Fibroblast of villous mesenchyme (primary cell): ENCODE measurements around the gene SPA17. TPM values are rescaled to one million over a fixed set of nuclear protein-coding genes. Genes with fewer than 3 reads are reported as not detected.

Experiments used
- DNase-seq: peaks from one replicate; pipeline ENCODE4 v3.0.0-alpha.2; 2010; ENCODE audit warnings: low read depth
- H3K4me3 ChIP-seq: 2 replicates; pipeline ENCODE4 v1.5.1; 2011; ENCODE audit warnings: low read depth, mild to moderate bottlenecking, low read length
- total RNA-seq: library from RNA; depleted of rRNA; stranded (reverse); fragments of >200 nt; gene quantifications from 2 replicates; pipeline ENCODE4 v1.2.3, GENCODE V29; 2012
- TF ChIP-seq, protein P1 (sequence below): IDR thresholded peaks from 2 replicates; pipeline ENCODE4 v1.5.1; 2012; ENCODE audit warnings: low read depth, mild to moderate bottlenecking, low read length; ENCODE audit not compliant: insufficient read depth

The SPA17 gene
- total RNA-seq, 1 donor: 12.1 TPM

- DNase-seq: no peak
- H3K4me3 ChIP-seq: no peak overlapping the region
- TF ChIP-seq, protein P1, sequence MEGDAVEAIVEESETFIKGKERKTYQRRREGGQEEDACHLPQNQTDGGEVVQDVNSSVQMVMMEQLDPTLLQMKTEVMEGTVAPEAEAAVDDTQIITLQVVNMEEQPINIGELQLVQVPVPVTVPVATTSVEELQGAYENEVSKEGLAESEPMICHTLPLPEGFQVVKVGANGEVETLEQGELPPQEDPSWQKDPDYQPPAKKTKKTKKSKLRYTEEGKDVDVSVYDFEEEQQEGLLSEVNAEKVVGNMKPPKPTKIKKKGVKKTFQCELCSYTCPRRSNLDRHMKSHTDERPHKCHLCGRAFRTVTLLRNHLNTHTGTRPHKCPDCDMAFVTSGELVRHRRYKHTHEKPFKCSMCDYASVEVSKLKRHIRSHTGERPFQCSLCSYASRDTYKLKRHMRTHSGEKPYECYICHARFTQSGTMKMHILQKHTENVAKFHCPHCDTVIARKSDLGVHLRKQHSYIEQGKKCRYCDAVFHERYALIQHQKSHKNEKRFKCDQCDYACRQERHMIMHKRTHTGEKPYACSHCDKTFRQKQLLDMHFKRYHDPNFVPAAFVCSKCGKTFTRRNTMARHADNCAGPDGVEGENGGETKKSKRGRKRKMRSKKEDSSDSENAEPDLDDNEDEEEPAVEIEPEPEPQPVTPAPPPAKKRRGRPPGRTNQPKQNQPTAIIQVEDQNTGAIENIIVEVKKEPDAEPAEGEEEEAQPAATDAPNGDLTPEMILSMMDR: no peak
Observed at GRCh38 chr11:124693142-124693541, 19.4 kb downstream of the SPA17 start.

GRCh38 chr11:124699547-124699946 lies 25.8 kb downstream of the SPA17 start:
- no peak for DNase-seq

DNA sequence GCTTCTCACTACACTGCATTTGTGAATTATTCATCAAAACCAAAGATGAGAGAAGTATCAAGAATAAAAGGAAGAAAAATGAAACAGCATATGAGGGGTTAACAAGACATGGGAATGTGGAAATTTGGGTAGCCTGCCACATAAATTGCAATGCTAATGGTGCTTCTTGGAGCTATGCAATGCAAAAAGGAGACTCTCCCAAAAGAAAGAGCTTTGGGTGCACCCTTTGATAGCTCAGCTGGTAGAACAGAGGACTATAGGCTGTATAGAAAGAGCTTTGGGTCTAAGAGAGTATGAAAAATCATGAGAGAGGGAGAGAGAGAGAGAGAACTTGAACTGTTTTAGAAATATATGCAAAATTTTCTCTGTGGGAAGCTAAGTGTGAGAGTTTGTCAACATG lies 26.3 kb downstream of the SPA17 start:
- H3K4me3 ChIP-seq: no peak overlapping the region
- TF ChIP-seq, protein P1: no peak
- DNase-seq: no peak

More at GRCh38 chr11:124699547-124699946, 25.8 kb downstream of the SPA17 start:
- H3K4me3 ChIP-seq: no peak overlapping the region
- TF ChIP-seq, protein P1: no peak

DNA sequence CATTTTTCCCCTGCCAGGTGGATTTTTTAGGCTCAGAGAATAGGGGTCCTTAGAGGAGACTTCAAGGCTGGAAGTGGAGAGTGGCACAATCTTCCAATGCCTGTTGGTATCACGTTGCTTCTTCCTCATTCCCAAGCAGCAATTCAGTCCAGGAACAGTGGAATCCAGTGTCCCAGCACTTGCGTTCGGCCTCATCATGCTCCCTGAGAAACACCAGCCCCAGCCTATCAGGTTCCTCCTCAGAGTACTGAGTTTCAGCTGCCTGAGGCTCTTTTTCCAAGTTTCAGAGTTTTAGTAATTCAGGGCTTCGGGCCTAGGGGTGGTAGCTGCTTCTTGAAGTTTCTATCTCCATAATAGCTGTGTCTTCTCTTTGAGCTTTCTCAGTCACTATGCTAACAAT lies 34.1 kb downstream of the SPA17 start:
- no peak overlapping the region for H3K4me3 ChIP-seq
- DNase-seq: no peak
- TF ChIP-seq, protein P1: no peak

GRCh38 chr11:124712392-124712791 lies 38.7 kb downstream of the SPA17 start:
- TF ChIP-seq, protein P1: no peak
- DNase-seq: no peak
- no peak overlapping the region for H3K4me3 ChIP-seq

- no peak overlapping the region for H3K4me3 ChIP-seq
- TF ChIP-seq, protein P1: no peak
- no peak for DNase-seq
Observed at GRCh38 chr11:124716591-124716990, 42.9 kb downstream of the SPA17 start.

DNA sequence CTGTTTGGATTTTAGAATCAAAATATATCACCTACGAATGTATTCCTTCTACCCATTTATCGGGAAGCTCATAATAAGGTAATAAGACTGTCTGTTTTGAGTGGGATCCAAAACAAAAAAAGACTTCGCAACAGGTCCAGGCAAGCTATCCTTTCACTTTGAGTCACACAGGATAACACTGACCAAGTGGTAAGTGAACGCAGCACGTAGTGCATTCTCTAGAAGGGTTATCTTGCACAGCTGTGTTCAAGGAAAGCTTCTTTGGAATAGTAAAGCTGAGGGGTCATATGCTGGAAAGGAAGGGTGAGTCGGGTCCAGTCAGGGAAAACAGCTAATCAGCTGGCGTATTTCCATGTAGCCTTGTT lies 43.7 kb downstream of the SPA17 start:
- DNase-seq: no peak
- peak overlapping the region; percentile 47 for H3K4me3 ChIP-seq
- TF ChIP-seq, protein P1: no peak
